GM21367 (cell line): ENCODE results near the gene DGKD.

ENCODE experiments used
- ATAC-seq: cut with Tn5 transposase; IDR thresholded peaks from one replicate; pipeline ENCODE4 v1.9.1; 2021; ENCODE audit not compliant: unreplicated experiment

Gene DGKD

GRCh38 chr2:233492078-233492477 is 137.8 kb downstream of the DGKD start:
- ATAC-seq = no peak

- no peak for ATAC-seq
Observed at GRCh38 chr2:233492751-233493150, 138.5 kb downstream of the DGKD start.

- no peak for ATAC-seq
Observed at GRCh38 chr2:233495503-233496496, 141.5 kb downstream of the DGKD start.

GRCh38 chr2:233497692-233498091 is 143.4 kb downstream of the DGKD start:
- ATAC-seq = no peak

GRCh38 chr2:233498126-233498525 is 143.8 kb downstream of the DGKD start:
- no peak for ATAC-seq

- no peak for ATAC-seq
Observed at GRCh38 chr2:233499928-233500327, 145.6 kb downstream of the DGKD start.

GRCh38 chr2:233501198-233502076 is 147.1 kb downstream of the DGKD start:
- peak; percentile 61 for ATAC-seq

- no peak for ATAC-seq
Observed at GRCh38 chr2:233503481-233503880, 149.2 kb downstream of the DGKD start.

- ATAC-seq = no peak
Observed at GRCh38 chr2:233503947-233504637, 149.8 kb downstream of the DGKD start.

- ATAC-seq = no peak
Observed at GRCh38 chr2:233513953-233514655, 159.8 kb downstream of the DGKD start.

- ATAC-seq = peak; percentile 76
Observed at GRCh38 chr2:233519787-233520611, 165.7 kb downstream of the DGKD start.
